Left hindlimb (tissue), 1 donor: ENCODE results near the gene SBSN.

Source experiments
- DNase-seq: peaks from one replicate; pipeline ENCODE4 v3.0.0-alpha.2; 2018

The SBSN gene

DNA sequence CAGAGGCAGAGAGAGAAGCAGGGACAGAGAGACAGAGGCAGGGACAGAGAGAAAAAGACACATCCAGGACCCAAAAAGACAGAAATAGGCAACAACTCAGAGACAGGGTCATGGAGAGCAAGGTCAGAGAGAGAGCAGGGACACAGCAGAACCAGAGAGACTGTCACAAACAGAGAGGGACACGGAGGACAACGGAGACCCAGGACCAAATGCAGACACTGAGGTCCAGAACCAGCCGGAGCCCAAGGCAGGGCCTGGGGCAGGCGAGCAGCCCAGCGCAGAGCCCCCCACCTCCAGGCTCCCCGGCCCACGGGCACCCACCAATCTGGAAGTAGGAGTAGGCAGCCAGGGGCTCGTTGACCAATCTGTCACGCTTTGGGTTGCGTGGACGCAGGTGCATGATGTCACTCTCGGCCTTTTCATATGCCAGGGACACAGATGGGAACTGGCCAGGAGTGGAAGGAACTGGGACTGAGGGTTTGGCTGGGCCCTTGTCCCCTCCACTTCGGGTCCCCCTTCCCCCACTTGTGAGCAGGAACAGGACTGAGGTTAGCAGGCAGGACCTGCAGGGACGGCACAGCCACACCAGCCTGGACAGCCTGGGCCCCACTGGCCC lies 25.4 kb upstream of the SBSN start:
- no peak for DNase-seq

DNA sequence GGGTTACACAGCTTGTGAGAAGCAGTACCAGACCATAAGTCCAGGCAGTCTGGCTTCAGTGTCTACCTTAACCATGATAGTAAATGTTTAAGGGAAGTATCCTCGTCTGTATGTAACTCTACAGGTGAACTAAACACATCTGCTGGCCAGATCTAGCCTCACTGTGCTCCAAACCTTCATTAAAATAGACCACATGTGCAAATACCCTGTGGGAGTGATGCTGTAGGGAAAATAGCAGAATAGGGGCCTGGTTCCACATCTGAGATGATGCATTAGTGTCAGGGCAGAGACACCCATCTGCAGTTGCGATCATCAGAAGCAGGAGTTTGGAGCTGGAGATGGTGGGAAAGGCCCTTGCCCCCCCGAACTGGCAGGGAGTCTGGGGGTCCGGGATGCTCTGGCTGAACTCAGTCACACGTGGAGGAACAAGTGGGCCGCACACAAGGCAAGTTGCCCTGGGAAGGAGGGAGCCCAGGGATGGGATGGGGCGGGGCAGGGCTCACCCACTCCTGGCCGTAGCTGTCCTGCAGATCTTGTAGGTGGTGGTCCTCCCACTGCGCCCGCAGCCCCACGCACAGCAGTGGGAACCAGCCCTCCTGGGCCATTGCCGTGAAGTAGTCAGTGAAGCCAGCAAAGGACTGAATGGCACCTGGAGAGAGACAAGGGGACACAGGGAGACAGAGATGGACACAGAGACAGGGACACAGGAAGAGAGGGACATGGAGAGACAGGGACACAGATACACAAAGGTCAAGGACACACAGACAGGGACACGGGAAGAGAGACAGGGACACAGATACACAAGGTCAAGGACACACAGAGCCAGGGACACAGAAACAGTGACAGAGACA lies 24.6 kb upstream of the SBSN start:
- no peak for DNase-seq

DNA sequence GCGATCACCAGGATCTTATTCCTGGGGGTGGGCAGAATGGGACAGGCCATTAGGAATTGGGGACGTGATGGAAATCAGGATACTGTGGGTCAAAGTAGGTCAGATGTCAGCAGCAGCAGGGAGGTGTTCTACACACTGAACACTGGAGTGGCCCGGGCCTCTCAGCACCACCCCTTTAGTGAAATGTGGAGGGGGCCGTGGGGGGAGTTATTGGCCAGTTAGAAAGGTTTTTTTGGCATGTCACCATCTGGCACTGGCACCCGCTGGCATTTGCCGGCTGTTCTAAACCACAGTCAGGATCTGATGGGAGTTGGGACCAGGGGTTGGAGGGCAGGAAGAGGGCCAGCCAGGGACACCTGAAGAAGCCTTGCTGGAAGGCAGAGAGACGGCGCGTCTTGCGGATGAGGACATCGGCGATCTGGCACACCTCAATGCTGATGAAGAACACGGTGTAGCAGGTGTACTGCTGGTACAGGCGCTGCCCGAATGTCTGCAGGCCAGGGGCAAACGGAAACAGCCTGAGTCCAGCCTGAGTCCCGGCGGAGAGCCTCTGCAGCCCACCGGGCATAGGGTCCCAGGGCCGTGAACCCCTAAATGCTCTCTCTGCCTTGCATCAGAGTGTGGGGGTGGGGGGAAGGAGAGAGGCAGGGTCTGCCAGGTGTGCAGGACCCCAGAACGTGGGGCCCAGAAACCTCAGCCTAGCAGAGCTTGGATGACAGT lies 23.1 kb upstream of the SBSN start:
- no peak for DNase-seq

DNA sequence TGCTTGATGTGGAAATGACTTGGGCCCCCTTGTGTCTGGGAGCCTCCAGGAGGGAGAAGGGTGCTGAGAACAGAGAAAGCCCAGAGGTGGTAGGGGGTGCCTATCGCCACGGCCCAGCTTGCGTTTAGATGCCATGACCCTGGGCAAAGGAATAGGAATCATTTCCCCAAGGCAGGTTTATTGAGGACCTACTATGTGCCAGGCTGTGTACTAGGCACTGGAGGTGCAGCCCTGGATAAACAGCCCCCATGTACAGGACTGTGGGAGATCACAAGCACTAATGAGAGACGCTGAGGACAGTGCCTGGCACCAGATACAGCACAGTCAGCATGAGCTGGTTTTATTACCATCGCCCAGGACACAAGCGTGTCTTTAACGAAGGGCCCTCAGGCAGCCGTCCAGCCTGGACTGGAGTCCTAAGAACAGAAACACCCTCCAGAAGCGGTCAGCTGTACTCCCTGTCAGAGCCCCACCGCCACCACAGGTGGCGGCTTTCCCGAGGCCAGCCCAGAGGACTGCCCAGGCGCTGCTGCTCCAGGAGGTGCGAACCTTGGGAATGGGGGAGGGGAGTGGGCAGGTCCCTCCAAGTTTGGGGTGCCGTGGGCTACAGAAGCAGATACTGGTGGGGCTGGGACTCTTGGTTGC lies 21.9 kb upstream of the SBSN start:
- no peak for DNase-seq

DNA sequence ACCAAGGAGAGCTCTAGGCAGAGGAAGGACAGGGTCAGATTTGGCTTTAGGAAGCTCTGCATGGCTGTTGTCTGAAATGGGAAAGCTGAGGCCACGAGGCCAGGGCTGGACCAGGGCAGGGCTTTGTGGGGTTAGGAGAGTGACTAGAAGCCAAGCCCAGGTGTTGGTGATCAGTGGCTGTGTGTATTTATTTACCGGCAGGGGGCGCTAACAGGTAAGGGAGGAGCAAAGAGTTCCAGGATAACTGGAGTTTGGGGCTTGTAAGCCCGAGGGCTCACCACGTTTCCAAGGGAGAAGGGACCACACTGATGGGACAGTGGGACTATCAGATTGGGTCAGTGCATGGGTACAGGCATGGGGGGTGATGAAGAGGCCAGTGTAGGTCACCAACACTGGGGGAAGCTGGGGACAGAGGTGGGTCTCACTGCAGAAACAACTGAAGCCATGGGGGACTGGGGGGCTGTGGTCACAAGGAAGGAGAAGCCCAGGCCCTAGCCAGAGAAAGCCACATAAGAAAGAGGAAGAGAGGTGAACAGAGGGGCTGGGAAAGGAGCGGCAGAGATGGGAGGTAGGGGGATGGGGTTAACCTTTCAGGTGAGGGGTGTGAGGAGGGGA lies 21.2 kb upstream of the SBSN start:
- DNase-seq: no peak

DNA sequence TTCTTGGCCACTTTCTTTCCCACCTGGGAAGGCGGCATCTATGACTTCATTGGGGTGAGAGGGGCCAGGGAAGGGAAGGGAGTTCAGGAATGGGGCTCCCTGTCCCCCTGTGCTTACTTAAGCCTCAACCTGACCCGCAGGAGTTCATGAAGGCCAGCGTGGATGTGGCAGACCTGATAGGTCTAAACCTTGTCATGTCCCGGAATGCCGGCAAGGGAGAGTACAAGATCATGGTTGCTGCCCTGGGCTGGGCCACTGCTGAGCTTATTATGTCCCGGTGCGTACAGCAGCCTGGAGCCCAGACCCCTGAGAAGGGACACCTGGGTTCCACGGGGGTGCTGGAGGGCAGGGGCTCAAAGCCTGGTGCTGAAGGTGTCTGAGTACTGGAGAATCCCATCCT lies 18.4 kb upstream of the SBSN start:
- no peak for DNase-seq

DNA sequence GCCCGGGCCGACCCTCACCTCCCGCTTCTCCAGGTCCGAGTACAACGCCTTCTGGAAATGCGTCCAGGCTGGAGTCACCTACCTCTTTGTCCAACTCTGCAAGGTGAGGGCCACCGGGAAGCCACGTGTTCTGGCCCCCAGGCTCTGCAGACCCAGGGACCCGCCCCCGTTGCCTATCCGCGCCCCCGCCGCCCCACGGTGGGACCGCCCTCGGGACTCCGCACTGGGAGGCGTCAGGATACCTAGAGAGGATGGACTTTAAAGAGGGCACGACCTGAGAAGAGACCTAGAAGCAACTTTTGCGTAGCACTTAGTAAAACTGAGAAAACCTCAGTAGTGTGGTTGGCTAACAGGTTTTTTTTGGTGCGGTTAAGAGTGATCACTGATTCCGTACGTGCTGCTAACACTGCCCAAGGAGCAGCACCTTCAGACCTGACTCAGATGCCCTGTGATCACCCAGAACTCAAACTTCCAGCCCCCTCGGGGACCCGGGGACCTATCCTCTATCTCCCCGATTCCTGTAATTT lies 17.8 kb upstream of the SBSN start:
- DNase-seq: no peak

DNA sequence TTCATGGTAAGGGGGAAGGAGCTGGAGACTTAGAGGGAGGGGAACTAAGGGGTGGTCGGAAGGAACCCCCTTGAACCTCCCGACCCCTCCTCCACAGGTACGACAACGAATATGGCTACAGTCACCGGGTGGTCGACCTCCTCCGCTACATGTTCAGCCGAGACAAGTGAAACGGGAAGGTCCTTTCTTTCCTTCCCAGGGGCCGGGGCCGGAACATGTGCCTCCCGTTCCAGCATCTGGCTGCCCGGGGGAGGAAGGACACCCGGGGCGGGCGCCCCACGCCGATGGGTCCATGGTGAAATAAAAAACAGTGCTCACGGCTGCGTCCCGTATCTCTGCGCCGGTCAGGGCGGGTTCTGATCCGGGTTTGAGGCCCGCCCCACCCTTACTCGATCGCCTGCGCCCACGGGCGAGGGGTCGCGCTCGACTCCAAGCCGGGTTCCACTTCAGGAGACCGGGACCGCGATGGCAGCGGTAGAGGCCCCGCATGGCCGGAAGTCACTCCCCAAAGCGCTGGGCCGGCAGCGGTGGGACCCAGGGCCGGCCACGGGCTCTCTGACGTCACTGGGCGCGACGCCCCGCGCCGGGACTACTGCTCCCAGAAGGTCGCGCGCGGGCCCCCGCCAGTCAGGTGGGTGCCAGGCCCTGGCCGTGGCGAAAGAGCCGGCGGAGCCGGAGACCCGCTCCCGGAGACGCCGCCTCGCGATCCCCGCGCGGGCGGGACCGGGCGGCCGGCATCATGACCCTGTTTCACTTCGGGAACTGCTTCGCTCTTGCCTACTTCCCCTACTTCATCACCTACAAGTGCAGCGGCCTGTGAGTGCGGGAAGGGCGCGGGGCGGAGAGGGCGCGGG lies 17.1 kb upstream of the SBSN start, which contains the start of gene TMEM147:
Gene TMEM147 (plus strand): TSS at position 626 of the 854 bp plus-strand sequence. CDS start 114 bp downstream, at position 740.
- peak; percentile 93 for DNase-seq

DNA sequence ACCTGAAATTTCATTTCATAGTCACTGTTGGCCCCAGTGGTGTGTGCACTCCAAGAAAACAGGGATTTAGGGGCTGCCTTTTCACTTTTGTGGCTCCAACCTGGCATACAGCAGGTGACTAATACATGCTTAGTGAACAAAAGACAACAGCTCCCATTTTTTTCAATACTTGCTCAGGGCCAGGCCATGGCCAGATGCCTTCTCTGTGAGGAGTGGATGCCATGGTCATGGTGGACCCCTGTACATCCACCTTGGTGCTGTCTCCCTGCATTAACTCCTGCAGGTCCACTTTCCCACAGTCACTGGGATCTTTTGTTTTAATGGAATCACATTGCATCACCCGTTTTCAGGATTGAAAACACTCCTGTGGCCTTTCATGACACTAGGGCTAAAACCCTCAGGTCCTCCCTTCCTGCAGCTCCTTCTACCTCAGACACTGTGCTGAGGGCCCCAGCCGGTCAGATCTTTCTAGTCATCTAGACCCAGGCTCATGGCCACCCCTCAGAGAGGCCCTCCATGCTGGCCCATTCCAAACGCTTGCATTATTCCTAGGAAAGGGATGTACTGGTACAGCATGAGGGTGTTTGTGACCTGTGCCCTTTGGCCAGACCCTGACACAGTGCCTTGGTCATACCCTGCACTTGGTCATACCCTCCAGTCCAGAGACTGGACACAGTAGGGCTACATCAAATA lies 16.1 kb upstream of the SBSN start:
- DNase-seq: no peak

DNA sequence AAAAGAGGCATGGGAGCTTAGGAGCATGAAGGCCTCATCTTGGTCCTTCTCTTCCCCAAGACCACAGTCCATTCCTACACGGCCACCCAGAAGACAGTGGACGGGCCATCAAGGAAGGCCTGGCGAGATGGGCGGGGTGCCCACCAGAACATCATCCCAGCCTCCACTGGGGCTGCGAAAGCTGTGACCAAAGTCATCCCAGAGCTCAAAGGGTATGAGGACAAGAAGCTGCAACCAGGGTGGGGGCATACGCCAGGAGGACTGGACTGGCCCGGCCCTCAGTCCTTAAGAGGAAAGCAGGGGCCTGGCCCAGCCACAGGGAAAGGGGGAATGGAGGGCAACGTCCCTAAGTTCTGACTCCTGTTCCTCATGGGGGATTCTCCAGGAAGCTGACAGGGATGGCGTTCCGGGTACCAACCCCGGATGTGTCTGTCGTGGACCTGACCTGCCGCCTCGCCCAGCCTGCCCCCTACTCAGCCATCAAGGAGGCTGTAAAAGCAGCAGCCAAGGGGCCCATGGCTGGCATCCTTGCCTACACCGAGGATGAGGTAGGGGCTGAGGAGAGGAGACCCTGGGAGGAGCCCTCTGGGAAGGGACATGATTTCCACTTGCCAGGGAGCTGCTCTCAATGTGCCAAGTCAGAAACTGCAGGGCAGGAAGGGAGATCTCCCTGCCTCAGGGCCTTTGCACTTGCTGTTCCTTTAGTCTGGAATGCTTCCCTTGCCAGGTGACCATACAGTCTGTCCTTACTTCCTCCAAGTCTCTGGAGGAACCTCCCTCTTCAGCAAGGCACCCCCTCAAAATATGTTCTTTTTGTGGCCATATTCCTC lies 15.4 kb upstream of the SBSN start:
- DNase-seq: no peak

DNA sequence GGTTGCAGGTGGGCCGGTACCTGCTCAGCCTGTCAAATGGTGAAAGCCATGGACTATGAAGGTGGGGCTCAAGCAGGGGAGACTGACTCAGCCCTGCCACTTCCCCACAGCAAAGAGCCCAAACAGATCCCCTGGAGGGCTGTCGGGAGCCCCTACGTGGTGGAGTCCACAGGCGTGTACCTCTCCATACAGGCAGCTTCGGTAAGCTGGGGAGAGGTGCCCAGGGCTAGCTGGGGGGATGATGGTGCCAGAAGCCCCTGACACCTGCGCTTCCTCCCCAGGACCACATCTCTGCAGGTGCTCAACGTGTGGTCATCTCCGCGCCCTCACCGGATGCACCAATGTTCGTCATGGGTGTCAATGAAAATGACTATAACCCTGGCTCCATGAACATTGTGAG lies 14.1 kb upstream of the SBSN start:
- no peak for DNase-seq

DNA sequence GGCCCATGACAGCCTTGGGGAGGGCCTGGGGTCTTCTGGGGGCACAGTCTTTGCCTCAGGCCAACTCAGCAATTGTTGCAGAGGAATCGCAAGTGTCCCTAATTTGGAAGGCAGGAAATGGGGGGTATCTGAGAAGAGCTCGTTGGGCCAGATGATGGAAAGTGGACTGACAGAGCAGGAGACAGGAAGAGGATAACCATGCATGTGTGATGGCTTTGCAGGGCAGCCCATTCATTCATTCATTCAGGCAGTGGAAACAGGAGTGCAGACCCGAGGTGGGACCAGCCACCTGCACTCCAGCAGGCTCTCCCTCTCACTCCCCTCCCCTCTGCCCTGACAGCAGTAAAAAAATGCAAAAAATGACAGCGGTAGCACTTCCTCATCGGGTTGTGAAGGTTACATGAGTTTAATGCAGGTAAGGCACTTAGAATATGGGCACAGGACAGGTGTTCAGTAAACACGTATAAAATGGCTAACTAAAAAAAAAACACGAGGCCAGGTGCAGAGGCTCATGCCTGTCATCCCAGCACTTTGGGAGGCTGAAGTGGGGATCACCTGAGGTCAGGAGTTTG lies 12.3 kb upstream of the SBSN start:
- DNase-seq: no peak

DNA sequence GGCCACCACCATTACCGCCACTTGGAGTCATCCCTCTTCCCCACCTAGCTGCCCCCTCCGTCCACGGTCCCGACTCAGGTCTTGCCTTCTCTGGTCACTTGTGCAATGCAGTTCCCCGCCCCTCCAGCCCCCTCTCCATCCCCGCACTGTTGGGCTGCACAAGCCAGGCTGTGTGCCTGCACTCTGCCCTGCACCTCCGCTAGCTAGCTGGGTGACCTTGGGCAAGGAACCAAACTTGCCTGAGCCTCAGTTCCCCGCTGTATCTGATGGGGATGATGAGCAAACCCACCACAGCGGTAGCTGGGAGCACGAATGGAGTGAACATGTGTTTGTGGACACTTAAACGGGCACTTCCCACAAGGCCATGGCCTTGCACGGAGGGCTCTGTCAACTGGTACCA lies 11.7 kb upstream of the SBSN start:
- no peak for DNase-seq

DNA sequence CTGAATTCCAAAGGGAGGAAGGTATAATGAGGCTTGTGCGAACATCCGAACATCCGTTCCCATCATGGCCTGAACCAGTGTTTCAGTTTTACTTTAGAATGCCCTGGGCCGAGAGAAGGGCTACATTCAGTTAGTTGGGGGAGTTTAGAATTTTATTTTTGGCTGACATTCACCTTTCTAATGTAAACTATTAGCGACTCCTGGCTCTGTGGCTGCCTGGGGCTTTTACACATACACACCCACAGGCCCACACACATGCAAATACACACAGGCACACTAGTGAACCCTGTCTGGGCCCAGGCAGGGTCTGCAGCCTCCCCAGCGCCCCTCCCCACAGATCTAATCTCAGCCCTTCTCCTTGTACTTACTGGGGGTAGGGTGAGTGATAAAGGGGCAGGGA lies 11.2 kb upstream of the SBSN start:
- DNase-seq: no peak

DNA sequence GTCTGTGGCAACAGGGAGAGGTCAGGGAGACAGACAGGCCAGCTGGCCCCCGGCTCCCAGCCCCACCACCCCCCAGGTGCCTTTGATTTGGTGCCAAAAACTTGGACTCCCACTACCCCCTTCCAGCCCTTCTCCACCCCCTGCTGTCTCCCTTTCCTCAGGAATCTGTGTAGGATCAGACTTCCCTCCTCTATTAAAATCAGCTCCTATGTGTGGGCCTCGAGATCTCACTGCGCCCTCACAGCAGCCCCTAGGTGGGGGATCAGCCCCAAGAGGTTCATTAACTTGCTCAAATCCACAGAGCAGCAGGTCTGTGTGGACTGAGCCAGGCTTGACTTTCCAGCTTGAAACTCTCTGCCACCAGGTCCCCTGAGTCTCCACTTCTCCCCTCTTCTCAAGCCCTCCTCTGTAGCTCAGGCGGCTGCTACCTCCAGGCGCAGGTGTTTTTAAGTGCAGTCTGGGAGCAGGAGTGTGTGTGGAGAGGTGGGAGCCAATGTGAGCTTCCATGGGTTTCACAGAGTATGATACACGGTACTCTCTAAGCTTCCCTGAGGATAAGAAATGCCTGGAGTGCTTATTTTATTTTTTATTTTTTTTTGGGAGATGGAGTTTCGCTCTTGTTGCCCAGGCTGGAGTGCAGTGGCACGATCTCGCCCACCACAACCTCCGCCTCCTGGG lies 6.8 kb upstream of the SBSN start:
- no peak for DNase-seq

DNA sequence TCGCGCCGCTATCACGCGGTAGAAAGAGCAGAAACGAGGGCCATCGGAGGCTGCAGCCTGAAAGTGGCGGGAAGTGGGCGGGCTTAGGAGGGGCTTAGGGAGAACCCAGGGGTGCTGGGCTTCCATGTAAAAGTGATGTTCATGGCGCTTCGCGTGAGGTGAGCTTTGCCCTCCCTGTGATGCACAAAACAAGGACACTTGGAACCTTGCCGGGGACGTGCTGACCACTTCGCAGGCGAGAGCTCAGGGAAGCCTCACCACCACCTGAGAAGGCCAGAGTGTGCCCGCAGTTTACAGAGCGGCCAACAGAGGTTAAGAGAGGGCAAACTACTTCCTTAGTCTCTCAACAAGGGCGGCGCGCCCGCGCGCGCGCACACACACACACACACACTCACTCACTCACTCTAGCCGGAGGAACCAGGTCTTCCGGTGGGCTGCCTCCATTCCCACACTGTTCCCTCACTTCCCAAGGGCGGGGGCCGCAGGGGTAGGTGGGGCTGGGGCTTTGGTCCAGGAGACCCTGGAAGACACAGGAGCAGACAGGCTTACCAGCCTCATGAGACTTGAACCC lies 5.8 kb upstream of the SBSN start:
- DNase-seq: no peak

DNA sequence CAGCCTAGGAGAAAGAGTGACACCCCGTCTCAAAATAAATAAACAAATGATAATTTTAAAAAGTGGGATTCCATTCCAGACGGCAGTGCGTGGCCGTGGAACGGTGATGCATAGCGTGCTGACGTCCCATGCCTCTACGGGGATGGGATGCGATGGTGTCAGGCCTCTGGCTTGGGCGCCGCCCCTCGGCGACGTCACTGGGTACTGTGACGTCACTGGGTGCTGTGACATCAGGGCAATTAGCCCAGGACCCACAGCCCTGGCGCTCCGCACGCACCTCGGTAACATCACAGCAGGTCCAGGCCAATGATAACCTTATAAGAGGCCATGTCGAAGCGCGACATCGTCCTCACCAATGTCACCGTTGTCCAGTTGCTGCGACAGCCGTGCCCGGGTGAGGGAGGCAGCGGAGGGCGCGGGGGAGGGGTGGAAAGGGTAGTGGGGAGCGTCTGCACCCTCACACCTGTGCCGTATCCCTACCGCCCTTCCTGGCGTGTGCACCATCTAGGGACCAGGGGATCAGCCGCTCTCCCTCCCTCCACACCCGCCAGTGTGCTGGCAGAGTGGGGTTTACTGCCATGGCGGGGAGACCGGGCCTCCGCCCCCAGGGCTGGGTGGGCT lies 5.2 kb upstream of the SBSN start, which contains the start of gene GAPDHS:
Gene GAPDHS (plus strand): TSS at position 256 of the 621 bp plus-strand sequence. CDS start 72 bp downstream, at position 328.
- DNase-seq: no peak

DNA sequence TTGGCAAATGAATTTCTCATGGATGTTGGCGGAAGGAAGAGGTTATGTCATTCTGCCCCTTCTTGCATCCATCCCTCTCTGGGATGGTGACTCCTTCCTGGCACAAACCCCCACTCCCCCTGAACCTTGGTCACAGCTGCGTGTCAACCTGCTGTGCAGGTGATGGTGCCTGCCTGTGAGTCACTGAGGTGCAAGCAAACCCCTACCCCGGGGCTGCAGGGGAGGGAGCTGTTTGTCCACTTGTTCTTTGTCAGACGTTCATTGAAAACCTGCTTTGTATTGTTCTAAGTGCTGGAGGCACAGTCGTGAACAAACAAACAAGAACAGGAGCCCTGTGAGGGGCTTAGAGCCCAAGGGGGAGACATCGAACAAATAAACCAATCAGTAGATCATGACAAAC lies 3.2 kb upstream of the SBSN start:
- no peak for DNase-seq
